Measurements from ENCODE around the gene ABCB11. TPM values are rescaled to one million over a fixed set of nuclear protein-coding genes. Genes with fewer than 3 reads are reported as not detected.
"Not testable (repeated sequence)": the region's sequence is repeated elsewhere in the genome, so short reads cannot be mapped to it uniquely, and the experiment has no call there.

Gene ABCB11
- polyA plus RNA-seq, 5 donors = 0.03 to 0.21 (median 0.14) TPM; not detected in 2

- DNase-seq = no peak
Measured at GRCh38 chr2:169046440-169047151, 15.5 kb upstream of the ABCB11 start.

GRCh38 chr2:169042856-169043255, 11.7 kb upstream of the ABCB11 start:
- no peak for DNase-seq

DNA sequence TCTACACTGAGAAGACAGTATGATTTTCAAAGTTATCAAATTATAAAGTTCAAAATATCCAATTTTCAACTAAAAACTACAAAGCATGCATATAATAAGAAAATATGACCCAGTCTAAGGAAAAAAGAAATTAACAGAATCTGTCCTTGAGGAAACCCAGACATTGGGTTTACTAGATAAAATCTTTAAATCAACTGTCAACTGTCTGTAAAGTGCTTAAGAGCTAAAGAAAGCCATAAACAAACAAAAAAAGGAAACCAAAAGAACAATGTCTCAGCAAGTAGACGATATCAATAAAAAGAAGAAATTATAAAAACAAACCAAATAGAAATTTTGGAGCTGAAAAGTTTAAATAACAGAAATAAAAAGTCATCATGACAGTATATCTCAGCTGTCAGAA, 10.5 kb upstream of the ABCB11 start:
- no peak for DNase-seq

- no peak for DNase-seq
Measured at GRCh38 chr2:169039702-169040101, 8.6 kb upstream of the ABCB11 start.

DNA sequence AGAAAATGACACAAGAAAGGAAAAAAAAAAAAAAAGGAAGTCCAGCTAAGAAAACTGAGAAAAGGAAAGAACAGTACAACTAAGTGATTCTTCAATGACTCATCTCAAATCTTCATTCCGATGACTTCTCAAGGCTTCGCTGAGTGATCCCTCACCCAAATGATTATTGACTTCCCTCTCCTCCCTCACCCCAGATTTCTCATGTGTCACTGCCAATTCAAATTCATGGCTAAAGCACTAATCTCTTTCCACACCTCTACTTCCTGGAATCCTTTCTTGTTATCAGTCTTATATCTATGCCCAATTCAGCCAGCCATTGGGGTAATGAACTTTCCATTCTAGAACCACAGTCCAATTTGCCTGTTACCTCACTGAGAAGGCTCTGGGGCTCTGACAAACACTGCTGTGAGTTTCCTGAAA, 7.2 kb upstream of the ABCB11 start:
- DNase-seq = no peak

DNA sequence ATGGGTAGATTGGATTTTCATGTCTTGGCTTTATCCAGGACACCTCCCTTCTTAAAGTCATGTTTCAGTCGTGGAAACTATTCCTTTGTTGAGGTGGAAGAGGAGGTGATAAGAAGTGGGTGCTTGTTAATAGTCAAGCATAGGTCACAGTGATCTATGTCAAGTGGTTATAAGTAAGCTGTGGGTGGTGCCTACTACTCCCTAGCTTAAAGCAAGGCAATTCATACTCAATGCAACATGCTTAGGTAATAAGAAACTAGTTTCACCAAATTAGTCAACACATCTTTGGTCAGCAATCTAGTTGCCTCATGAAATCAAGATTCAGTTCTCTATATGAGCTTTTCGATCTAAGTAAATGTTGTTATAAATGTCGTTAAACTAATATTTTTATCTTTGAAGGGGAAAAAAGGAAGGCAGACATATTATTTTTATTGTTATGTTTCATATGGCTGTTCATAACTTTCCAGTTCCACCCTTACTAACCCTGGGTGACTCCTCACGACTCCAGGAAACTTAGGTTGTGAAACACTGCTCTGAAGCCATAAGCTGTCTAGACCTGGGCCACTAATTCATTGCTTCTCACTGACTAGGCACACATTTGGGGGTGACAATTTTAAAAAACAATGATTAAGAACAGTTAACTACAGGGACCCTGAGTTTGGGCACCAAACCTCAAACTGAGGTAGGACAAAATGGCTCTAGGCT, 5.8 kb upstream of the ABCB11 start:
- no peak for DNase-seq

GRCh38 chr2:169035887-169036286, 4.8 kb upstream of the ABCB11 start:
- no peak for DNase-seq

DNA sequence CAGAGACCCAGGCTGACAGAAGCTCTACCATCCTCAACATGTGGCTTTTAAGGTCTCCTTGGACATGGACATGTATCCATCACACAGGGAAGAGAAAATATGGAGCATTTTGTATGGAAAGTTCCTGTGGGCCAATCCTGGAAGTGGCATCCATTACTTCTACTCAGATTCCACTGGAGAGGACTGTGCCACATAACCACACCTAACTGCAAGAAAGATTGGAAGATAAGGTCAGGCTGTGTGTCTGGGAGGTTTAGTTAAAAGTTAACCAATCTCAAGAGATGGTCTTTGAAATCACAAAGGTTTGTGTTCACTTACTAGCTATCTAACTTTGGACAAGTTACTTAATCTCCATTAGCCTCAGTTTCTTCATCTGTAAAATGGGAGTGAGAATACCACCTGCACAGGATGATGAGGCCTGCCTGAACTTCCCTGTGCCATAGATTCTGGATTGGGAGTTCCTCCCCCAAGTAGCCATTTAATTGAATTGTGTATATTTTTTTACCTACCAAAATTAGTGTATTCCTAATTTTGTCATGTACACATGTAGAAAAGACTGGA, 3.9 kb upstream of the ABCB11 start:
- no peak for DNase-seq

DNA sequence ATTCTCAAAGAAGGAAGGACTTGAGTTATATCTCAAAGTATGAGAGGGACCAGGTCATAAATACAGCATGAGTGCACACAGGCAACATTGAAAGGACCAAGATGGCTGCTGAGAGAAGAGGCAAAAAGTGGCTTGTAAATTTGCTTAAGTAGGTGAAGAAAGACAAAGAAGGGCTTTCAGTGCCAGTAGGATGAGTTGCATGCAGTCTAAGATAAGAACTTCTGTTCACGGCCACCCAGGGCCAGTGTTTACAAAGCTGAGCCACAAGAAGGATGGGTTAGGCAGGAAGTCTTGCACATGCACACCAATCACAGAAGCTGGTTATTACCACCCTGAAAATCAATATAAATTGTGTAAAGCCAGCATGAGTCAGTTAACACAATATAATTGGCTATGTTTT, 3.1 kb upstream of the ABCB11 start:
- DNase-seq = no peak

- DNase-seq = no peak
Measured at GRCh38 chr2:169029341-169029740, 1.8 kb downstream of the ABCB11 start.

GRCh38 chr2:169027234-169027633, 3.9 kb downstream of the ABCB11 start:
- no peak for DNase-seq

DNA sequence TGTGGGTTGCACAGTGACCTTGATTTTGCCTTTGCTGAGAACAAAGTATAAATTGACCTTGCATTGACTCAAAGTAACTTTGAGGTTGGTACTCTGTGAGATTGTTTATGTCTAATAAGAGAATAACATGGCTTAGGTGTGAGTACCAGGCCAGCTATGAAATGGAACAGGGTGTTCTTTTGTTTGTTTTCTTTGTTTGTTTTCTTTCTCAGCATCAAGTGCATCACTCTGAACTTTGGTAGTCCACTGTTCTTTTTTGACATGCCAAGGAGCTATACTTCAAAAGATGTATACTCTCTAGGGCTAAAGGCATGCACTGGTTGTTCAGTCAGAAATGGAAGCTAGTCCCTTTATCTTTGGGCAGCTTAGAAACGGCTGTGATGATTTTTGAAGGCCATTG, 5.1 kb downstream of the ABCB11 start:
- DNase-seq = no peak

- no peak for DNase-seq
Measured at GRCh38 chr2:169023161-169023560, 8.0 kb downstream of the ABCB11 start.

DNA sequence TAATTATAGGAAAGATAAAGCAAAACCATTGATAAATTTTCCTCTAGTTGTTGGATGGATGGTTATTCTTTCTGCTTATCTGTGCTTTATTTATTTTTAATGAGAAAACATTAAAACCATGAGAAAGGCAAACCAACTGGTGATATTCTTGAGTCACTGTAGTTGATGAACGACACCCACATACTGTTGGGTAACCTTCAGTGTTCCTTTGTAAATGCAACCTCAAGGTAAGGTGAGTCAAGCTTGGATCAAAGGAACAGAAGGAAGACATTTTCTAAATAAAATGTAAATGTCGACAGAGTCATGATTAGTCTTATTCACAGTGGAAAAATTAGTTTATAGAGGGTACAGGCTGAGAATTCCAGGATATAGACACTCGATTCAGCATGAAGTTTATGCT, 12.7 kb downstream of the ABCB11 start:
- no peak for DNase-seq

GRCh38 chr2:169015943-169016342, 15.2 kb downstream of the ABCB11 start:
- DNase-seq = no peak

- no peak for DNase-seq
Measured at GRCh38 chr2:169014780-169015179, 16.3 kb downstream of the ABCB11 start.

GRCh38 chr2:169013628-169014026, 17.5 kb downstream of the ABCB11 start:
- DNase-seq = no peak

DNA sequence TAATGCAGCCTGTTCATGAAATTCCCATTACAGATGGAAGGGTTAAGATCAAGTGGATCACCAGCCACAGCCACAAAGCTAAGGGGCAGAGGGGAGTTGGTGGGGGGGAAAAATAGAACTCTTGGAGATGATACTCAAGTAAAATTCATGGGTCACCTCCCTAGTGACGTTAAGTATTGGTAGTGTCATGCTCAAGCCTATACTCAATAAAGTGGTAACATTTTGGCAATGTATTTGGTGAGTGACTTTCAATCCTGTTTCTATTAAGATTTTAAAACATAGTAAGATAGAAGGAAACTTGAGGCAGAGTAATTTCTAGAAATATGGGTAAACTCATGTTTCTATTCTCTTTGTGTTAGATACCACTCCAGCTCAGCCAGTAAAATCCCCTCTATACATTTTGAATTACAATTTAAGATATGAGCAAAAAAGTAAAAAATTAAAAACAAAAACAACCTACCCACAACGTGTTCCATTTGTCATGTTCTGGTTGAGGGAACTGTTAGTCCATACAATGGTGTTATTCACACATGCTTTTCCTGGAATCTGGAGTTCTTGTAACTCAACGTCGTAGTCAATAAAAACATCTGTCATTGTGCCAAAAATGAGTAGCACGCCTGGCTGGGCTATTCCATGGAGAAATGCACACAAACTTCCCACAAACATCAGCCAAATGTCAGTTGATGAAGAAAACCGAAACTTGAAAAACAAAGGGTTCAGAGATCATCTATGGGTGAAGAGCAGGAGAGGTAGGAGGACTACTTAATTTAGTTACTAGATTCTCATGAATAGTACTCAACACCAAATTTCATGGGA, 18.1 kb downstream of the ABCB11 start:
- no peak for DNase-seq

DNA sequence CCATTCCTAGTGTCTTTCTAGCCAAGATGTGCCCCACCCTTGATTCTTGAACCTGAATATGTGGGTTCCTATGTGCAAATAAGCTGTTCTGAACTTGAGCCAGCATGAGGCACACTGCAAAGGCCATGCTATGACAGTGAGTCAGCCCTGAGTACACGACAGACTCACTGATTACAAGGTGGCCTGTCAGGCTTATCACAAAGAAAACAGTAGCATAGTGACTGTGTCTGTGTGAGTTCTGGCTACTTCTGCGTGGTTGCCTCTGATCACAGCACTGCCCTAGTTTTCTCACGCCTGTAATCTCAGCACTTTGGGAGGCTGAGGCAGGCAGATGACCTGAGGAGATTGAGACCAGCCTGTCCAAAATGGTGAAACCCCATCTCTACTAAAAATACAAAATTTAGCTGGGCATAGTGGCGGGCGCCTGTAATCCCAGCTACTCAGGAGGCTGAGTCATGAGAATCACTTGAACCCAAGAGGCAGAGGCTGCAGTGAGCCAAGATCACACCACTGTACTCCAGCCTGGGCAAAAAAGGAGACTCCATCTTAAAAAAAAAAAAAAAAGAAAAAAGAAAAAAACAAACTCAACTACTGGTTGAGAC, 18.8 kb downstream of the ABCB11 start:
- DNase-seq = not testable (repeated sequence)

GRCh38 chr2:169011698-169012097, 19.4 kb downstream of the ABCB11 start:
- DNase-seq = no peak

DNA sequence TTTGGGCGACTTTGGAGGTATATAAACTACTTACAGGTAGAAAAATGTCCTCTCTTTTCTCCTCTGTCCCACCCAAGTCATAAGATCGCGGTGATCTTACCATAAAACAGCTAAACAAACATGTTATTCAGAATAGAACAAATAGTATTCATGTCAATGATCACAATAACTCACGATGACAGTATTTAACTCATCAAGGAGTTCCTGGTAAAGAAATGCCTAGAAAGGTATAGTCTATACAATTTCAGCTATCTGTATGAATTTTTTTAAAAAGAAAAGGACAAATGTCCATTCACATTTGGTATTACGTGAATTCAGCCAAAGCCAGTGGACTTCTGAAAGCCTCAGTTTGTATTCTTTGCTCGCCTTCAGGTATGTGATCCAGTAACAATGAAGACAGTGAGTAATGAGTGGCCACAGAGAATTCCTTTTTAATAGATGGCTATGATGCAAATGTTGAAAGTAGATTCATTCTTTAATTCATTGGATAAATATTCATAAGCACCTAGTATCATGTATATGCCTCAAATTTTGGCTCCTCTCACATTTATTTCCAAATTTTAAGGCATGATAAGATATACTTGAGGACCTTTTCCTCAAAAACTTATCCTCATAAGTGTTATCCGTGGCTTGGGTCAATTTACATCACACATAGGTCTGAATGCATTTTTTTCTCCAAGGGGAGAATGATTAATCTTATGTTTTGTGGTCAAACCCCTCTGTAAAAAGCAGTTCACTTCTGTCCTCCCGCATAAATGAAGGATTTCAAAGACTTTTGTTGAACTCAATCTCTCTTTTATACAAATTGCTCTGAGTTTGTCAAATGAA, 20.3 kb downstream of the ABCB11 start:
- DNase-seq = no peak

Data from right lung (tissue), 5 donors.